GM12801 (cell line): ENCODE measurements around the gene GDNF.

Experiments used
- TF ChIP-seq, protein P1 (sequence below): IDR thresholded peaks from one replicate; pipeline ENCODE4 v1.5.1; 2011; ENCODE audit warnings: control low read depth; ENCODE audit not compliant: insufficient read length; ENCODE audit errors: extremely low read depth

Gene GDNF

DNA sequence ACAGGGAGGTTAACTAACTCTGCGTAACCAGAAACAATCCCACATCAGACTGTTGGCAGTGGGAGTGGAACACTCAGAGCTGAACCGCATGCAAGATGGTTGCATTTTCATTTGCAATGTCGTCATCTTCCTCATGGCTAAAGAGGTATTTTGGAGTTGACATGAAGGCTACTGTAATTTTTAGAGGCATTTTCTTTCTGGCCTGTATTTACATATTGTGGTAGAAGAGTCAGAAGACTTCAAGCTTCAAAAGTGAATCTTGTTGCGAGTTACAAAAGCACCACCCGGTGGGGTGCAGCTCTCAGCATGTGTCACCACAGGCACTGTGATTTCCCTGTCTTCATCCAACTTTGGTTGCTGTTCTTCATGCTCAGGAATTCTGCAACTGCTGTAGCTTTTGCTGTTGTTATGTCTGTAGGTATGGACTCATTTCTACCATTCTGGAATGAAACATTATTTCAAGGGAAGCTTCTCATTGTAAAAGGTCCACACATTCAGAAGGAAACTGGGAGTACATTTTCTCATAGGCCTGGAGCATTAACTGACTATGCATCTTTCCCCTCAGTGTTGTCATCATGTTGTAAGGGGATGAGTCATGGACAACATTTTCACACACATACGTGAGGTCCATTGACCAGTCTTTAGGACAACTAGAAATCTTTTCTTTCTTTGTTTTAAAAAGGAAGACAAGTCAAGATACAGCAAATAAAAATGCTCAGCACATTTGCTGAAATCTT, 35.4 kb upstream of the GDNF start:
- TF ChIP-seq, protein P1, sequence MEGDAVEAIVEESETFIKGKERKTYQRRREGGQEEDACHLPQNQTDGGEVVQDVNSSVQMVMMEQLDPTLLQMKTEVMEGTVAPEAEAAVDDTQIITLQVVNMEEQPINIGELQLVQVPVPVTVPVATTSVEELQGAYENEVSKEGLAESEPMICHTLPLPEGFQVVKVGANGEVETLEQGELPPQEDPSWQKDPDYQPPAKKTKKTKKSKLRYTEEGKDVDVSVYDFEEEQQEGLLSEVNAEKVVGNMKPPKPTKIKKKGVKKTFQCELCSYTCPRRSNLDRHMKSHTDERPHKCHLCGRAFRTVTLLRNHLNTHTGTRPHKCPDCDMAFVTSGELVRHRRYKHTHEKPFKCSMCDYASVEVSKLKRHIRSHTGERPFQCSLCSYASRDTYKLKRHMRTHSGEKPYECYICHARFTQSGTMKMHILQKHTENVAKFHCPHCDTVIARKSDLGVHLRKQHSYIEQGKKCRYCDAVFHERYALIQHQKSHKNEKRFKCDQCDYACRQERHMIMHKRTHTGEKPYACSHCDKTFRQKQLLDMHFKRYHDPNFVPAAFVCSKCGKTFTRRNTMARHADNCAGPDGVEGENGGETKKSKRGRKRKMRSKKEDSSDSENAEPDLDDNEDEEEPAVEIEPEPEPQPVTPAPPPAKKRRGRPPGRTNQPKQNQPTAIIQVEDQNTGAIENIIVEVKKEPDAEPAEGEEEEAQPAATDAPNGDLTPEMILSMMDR, result no peak

DNA sequence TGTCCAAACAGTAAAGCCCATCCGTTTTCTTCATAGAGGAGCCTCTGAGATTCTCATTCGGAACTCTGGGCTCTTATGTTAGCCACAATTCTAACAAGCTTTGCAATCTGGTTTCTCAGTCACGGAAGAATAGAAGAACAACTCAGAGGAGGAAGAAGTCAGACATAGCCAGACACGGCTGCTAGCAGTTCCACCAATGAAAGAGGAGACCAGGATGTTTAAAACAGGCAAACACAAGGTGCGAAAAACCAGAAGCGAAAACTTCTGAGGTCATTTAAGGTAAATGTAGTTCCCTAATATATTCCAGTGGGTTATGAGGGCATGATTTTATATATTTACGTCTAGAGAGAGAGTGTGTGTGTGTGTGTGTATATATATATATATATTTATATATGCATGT, 34.1 kb upstream of the GDNF start:
- TF ChIP-seq, protein P1, result no peak

DNA sequence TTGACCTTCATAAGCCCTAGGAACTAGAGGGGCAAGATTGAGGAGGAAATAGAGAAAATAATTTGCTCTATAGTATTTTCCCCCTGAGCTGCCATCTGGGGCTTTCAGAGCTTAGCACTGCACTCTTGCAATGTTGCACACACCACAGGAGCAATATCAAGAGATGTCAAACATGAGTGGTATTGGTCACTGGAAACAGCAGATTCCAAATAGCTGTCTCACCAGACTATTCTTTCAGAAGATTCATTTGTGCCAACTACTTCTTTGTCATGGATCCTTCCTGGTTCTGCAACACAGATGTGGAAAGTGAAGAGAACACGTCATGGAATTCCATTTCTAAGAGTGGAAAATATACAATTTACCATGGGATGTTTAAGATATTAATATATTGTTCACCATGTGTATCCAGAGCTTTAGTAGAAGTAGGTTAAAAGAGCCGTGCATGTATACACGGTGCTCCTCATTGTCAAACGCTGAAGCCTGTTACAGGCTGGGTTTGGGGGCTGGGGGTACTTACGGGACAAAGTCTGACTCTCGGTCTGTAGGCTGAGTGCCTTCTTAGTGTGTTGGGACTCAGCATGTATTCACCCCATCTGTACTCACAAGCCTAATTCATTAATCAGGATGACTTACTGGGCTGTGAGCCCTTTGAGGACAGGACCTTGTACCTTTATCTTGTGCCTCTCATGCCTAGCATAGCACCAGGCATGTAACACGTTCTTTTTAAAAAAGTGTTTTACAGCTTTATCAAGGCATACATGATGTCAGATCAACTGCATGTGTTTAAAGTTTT, 31.4 kb upstream of the GDNF start:
- TF ChIP-seq, protein P1, result no peak

DNA sequence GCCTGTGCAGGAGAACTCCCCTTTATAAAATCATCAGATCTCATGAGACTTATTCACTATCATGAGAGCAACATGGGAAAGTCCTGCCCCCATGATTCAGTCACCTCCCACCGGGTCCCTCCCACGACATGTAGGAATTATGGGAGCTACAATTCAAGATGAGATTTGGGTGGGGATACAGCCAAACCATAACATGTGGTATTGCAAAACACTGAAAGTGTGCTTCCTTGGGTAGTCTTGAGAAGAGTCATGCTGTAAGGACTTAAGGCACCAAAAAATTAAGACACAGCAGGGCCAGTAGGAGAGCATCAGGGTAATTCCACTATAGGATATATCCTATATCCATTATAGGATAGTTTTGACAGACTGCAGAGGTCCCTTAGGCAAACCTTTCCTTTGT, 29.4 kb upstream of the GDNF start:
- TF ChIP-seq, protein P1, result no peak

DNA sequence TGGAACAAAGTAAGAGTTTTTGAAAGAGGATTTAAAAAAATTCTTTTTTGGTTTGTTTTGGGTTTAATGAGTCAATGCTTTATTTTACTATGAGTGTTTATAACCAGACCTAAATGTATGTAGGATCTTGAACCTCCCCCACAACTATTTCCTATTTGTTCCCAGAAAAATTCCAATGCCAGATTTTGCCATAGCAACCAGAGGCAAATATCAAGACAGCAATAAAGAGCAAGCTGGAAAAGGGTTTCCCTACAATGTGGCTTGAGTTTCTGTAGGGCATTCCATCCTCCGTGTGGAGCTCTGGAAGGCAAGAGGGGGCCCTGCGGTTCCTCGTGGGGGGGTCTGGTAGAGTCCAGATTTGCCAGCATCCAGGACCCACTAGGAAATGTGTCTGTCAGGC, 27.8 kb upstream of the GDNF start:
- TF ChIP-seq, protein P1, result no peak

DNA sequence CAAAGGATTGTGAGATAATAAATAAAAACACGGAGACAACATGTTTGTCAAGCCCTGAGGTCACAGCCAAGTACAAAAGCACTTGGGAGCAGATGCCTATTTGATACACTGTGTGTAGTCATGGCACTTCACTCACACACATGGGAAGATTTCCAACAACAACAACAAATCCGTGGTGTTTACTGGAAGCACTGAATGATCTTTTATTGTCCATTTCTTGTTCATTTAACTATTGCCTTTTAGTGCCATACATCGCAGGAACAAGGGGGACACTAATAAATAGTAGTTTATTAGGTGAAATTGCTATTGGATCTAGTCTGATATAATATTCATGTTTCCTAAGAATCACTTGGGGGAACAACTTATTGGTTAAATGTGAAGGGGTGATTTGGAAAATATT, 20.4 kb upstream of the GDNF start:
- TF ChIP-seq, protein P1, result no peak

DNA sequence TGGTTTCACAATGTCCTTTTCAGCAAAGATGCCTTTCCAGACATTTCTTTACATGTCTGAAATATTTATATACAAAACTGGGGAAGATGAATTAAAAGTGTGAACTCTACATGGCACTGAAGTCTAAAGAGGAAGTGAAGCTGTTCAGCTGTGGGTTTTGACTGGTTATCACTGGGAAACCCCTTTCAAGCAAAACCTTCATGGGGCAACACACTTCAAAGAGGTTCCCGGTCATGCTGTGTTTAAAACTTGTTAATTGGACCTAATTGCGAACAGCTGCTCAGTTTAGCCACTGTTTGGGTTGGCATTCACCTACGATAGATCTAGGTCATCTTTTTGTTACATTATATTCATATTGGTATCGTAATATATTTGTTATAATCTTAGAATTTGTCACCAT, 20.0 kb upstream of the GDNF start:
- TF ChIP-seq, protein P1, result no peak
